HG03280 (cell line): Measurements from ENCODE around the gene NUP133.
"Not testable (repeated sequence)": the region's sequence is repeated elsewhere in the genome, so short reads cannot be mapped to it uniquely, and the experiment has no call there.

Source experiments
- ATAC-seq: cut with Tn5 transposase; IDR thresholded peaks from one replicate; pipeline ENCODE4 v1.9.1; 2021; ENCODE audit warnings: mild to moderate bottlenecking, moderate library complexity; ENCODE audit not compliant: unreplicated experiment

NUP133 gene

GRCh38 chr1:229509576-229509975, 1.4 kb upstream of the NUP133 start:
- no peak for ATAC-seq

GRCh38 chr1:229508823-229509337, 739 bp upstream of the NUP133 start:
- no peak for ATAC-seq

DNA sequence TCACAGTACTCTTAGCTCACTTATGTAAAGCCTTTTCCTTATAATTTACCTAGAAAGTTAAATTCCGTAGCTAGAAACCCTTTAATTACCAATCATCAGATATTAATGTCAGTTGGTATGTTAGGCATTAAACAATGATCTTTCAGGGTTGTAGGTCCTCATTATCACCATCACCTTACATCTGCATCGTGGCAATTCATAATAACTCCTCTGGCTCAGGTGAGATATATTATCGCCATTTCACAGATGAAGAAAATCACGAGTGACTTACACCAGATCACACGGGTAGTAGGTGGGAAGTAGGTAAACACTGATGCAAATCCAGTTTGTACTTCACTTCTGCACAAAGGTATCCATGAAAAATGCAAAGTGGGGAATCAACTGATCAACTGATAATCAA, 639 bp downstream of the NUP133 start:
- no peak for ATAC-seq

DNA sequence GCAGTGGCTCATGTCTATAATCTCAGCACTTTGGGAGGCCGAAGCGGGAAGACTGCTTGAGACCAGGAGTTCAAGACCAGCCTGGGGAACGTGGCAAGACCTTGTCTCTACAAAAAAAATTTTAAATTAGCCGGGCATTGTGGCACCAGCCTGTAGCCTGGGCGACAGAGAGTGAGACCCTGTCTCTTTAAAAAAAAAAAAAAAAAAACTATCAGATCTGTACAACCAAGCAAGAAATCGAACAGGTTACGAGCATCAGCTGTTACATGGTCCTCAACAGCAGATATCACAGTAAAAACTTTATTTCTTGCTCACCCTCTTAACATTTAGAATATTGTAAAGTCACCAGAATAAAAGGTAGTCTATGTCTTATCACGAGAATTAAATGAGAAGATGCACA, 1.5 kb downstream of the NUP133 start:
- no peak for ATAC-seq

- no peak for ATAC-seq
Measured at GRCh38 chr1:229495782-229496181, 12.4 kb downstream of the NUP133 start.

DNA sequence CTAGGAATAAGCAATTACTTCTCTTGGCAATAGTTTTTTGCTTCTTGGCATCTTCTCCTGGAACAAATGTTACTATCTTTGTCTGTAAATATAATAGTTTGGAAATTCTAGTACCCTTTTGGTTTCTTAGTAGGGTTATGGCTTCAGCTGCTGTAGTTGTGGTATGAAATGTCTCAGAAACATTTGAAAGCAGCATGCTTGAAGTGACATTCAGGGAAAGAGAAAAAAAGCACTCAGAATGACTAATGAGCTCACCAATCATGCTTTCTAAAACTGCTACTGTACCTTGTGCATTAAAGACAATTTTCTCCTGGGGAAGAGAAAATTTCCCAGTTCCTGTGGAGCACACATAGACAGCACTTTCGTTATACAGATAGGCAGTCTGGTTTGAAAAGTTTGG, 21.0 kb downstream of the NUP133 start:
- ATAC-seq: no peak

- ATAC-seq: no peak
Measured at GRCh38 chr1:229485318-229485717, 22.8 kb downstream of the NUP133 start.

- no peak for ATAC-seq
Measured at GRCh38 chr1:229482511-229482910, 25.6 kb downstream of the NUP133 start.

GRCh38 chr1:229480495-229480894, 27.6 kb downstream of the NUP133 start:
- no peak for ATAC-seq

GRCh38 chr1:229479660-229480399, 28.3 kb downstream of the NUP133 start:
- peak; percentile 45 for ATAC-seq

- peak; percentile 71 for ATAC-seq
Measured at GRCh38 chr1:229478852-229479251, 29.3 kb downstream of the NUP133 start.

DNA sequence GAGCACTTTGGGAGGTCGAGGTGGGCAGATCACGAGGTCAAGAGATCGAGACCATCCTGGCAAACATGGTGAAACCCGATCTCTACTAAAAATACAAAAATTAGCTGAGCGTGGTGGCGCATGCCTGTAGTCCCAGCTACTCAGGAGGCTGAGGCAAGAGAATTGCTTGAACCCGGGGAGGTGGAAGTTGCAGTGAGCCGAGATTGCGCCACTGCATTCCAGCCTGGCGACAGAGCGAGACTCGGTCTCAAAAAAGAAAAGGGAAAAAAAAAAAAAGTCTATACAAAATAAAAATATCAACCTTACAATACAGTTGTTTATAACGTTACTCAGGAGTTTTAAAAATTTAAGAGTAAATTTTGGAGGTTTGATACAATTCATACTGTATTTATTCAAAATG, 32.3 kb downstream of the NUP133 start:
- not testable (repeated sequence) for ATAC-seq

GRCh38 chr1:229474509-229474908, 33.6 kb downstream of the NUP133 start:
- ATAC-seq: no peak

- no peak for ATAC-seq
Measured at GRCh38 chr1:229471175-229471574, 37.0 kb downstream of the NUP133 start.

- no peak for ATAC-seq
Measured at GRCh38 chr1:229470406-229471043, 37.6 kb downstream of the NUP133 start.

GRCh38 chr1:229466887-229467286, 41.3 kb downstream of the NUP133 start:
- ATAC-seq: no peak

DNA sequence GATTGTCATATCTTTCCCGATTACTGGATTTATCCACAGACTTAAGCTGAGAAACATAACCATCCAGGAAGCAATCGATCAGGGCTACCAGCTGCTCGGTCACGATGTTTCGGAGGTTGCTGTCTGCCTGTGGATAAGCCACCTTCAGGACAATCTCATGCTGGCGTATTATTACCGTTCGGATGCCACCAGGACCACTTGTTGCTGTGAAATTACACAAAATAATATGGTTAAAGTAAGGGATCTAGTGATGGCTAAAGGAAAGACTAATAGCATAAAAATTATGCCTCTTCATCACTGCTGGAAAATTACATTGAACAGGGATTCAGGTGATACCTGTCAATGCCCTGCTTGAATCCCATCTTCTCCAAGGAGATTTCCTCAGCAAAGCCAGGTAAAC, 43.5 kb downstream of the NUP133 start:
- ATAC-seq: no peak

DNA sequence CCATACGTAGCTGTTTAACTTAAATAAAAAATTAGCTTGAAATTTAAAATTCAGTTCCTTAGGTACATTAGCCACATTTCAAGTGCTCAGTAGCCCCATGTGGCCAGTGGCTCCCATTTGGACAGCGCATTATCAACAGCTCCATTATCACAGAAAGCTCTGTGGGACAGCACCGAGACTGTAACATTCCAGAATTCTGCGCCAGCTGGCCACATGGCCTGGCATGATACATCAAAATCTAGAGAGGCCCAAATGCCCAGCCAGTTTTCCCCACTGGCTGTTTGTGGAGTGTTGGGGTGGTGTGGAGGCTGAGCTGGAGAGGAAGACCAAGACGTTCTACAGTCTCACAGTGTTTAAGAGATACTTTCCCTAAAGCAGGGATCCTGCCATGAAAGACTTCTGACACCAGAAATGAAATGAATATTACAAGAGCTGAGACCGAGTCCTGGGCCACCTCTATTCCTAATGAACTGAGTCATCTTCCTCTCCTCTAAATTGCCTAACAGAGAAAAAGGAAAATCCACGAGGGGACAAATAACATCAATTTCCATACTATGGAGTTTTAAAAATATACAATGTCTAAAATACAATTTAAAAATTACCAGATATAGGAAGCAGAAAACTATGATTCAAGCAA, 47.0 kb downstream of the NUP133 start:
- no peak for ATAC-seq

DNA sequence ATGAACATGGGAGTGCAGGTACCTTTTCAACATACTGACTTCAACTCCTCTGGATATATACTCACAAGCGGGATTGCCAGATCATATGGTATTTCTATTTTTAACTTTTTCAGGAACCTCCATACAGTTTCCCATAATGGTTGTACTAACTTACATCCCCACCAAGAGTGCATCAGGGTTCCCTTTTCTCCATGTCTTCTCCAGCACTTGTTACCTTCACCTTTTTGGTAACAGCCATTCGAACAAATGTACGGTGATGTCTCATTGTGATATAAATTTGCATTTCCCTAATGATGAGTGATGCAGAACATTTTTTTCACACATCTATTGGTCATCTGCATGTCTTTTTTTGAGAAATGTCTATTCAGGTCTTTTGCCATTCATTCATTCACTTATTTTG, 48.3 kb downstream of the NUP133 start:
- no peak for ATAC-seq

DNA sequence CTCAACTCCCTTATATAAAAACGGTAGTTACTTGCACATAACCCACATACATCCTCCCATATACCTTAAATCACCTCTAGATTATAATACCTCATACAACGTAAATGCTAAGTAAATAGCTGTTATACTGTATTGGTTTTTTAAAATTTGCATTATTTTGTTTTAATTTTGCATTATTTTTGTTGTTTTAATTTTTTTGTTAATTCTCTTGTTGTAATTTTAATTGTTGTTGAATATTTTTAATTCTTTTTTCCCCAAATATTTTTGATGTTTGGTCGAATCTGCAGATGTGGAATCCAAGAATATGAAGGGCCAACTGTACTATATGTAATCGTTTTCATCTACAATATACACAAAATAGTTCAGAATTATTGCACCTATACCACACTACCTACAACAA, 50.7 kb downstream of the NUP133 start:
- ATAC-seq: no peak

- no peak for ATAC-seq
Measured at GRCh38 chr1:229456016-229456415, 52.1 kb downstream of the NUP133 start.

- no peak for ATAC-seq
Measured at GRCh38 chr1:229454056-229454455, 54.1 kb downstream of the NUP133 start.
